H9 (cell line): ENCODE results near the gene FBXL15. TPM values are rescaled to one million over a fixed set of nuclear protein-coding genes. Genes with fewer than 3 reads are reported as not detected.

Source experiments
- DNase-seq: peaks from one replicate; pipeline ENCODE4 v3.0.0-alpha.2; 2017
- H2AFZ ChIP-seq: one replicate; pipeline ENCODE4 v1.6.1; 2013; ENCODE audit warnings: mild to moderate bottlenecking, low read length, control low read depth, moderate library complexity
- H2AK5ac ChIP-seq: 2 replicates; pipeline ENCODE4 v1.6.1; 2013; ENCODE audit warnings: low read length, control low read depth, mixed read lengths; ENCODE audit not compliant: insufficient read length
- H2BK120ac ChIP-seq: one replicate; pipeline ENCODE4 v1.6.1; 2013; ENCODE audit warnings: low read depth, mild to moderate bottlenecking, low read length, control low read depth, inconsistent platforms; ENCODE audit not compliant: poor library complexity, severe bottlenecking
- H2BK12ac ChIP-seq: 2 replicates; pipeline ENCODE4 v1.6.1; 2013; ENCODE audit warnings: low read length, control low read depth, mixed read lengths, low read depth; ENCODE audit not compliant: insufficient read length
- H2BK15ac ChIP-seq: 2 replicates; pipeline ENCODE4 v1.6.1; 2013; ENCODE audit warnings: low read depth, low read length, control low read depth
- H2BK20ac ChIP-seq: one replicate; pipeline ENCODE4 v1.6.1; 2013; ENCODE audit warnings: low read depth, mild to moderate bottlenecking, low read length, control low read depth, inconsistent platforms; ENCODE audit not compliant: poor library complexity, severe bottlenecking
- H2BK5ac ChIP-seq: 2 replicates; pipeline ENCODE4 v1.6.1; 2013; ENCODE audit warnings: low read length, control low read depth, mixed read lengths; ENCODE audit not compliant: insufficient read length
- H3K14ac ChIP-seq: 2 replicates; pipeline ENCODE4 v1.6.1; 2013; ENCODE audit warnings: low read length, control low read depth; ENCODE audit not compliant: insufficient read depth
- H3K18ac ChIP-seq: 2 replicates; pipeline ENCODE4 v1.6.1; 2013; ENCODE audit warnings: low read depth, mild to moderate bottlenecking, mixed read lengths, low read length, control low read depth; ENCODE audit not compliant: insufficient read length
- H3K23ac ChIP-seq: 2 replicates; pipeline ENCODE4 v1.6.1; 2013; ENCODE audit warnings: low read length, control low read depth, mixed read lengths, low read depth; ENCODE audit not compliant: insufficient read length
- H3K23me2 ChIP-seq: 2 replicates; pipeline ENCODE4 v1.6.1; 2013; ENCODE audit warnings: low read depth, mild to moderate bottlenecking, mixed read lengths, low read length, control low read depth; ENCODE audit not compliant: insufficient read length, poor library complexity, severe bottlenecking
- H3K27ac ChIP-seq: 2 replicates; pipeline ENCODE4 v1.5.1; 2013; ENCODE audit warnings: low read length, control low read depth, mixed read lengths, low read depth; ENCODE audit not compliant: insufficient read length
- H3K27me3 ChIP-seq: 2 replicates; pipeline ENCODE4 v1.6.1; 2013; ENCODE audit warnings: low read length, control low read depth, inconsistent platforms; ENCODE audit not compliant: insufficient read depth
- H3K4ac ChIP-seq: 2 replicates; pipeline ENCODE4 v1.6.1; 2013; ENCODE audit warnings: low read depth, mild to moderate bottlenecking, control low read depth, inconsistent platforms, low read length, moderate library complexity
- H3K4me1 ChIP-seq: 2 replicates; pipeline ENCODE4 v1.6.1; 2013; ENCODE audit warnings: low read length, control low read depth, inconsistent platforms; ENCODE audit not compliant: insufficient read depth
- H3K4me2 ChIP-seq: 2 replicates; pipeline ENCODE4 v1.6.1; 2013; ENCODE audit warnings: low read length, control low read depth, mixed read lengths; ENCODE audit not compliant: insufficient read length, insufficient read depth
- H3K56ac ChIP-seq: 2 replicates; pipeline ENCODE4 v1.6.1; 2013; ENCODE audit warnings: low read depth, mild to moderate bottlenecking, mixed read lengths, low read length, control low read depth; ENCODE audit not compliant: insufficient read length
- H3K79me1 ChIP-seq: 2 replicates; pipeline ENCODE4 v1.6.1; 2013; ENCODE audit warnings: low read depth, mild to moderate bottlenecking, moderate library complexity, low read length, control low read depth, inconsistent platforms; ENCODE audit not compliant: insufficient read depth, poor library complexity, severe bottlenecking
- H3K79me2 ChIP-seq: 2 replicates; pipeline ENCODE4 v1.6.1; 2013; ENCODE audit warnings: low read length, control low read depth, inconsistent platforms; ENCODE audit not compliant: insufficient read depth
- H3K9ac ChIP-seq: 2 replicates; pipeline ENCODE4 v1.6.1; 2013; ENCODE audit warnings: low read length, control low read depth, mixed read lengths; ENCODE audit not compliant: insufficient read length; ENCODE audit errors: extremely low read depth
- H3K9me3 ChIP-seq: one replicate; pipeline ENCODE4 v1.6.1; 2013; ENCODE audit warnings: low read depth, low read length, inconsistent platforms; ENCODE audit not compliant: control insufficient read depth
- H3T11ph ChIP-seq: one replicate; pipeline ENCODE4 v1.6.1; 2013; ENCODE audit warnings: mild to moderate bottlenecking, low read length, control low read depth, inconsistent platforms
- H4K20me1 ChIP-seq: one replicate; pipeline ENCODE4 v1.6.1; 2013; ENCODE audit not compliant: control insufficient read depth, insufficient read length, insufficient read depth
- H4K5ac ChIP-seq: 2 replicates; pipeline ENCODE4 v1.6.1; 2013; ENCODE audit warnings: low read depth, mild to moderate bottlenecking, mixed read lengths, low read length, control low read depth; ENCODE audit not compliant: insufficient read length
- H4K8ac ChIP-seq: replicated peaks from 2 replicates; pipeline ENCODE4 v1.6.1; 2013; ENCODE audit warnings: low read length, control low read depth, mixed read lengths, low read depth; ENCODE audit not compliant: insufficient read length
- H4K91ac ChIP-seq: 2 replicates; pipeline ENCODE4 v1.6.1; 2013; ENCODE audit warnings: low read depth, mild to moderate bottlenecking, moderate library complexity, mixed read lengths, low read length, control low read depth; ENCODE audit not compliant: insufficient read length
- H3K27ac Mint-ChIP-seq, 3 experiments: 2 replicates in 2 of 3; 3 replicates in 1 of 3; pipeline ENCODE4 v1.8.0; 2020 to 2021; ENCODE audit warnings: mixed read lengths in 3 of 3, mild to moderate bottlenecking in 1 of 3, moderate library complexity in 1 of 3
- H3K27me3 Mint-ChIP-seq: 2 replicates; pipeline ENCODE4 v1.8.0; 2021; ENCODE audit warnings: low read depth, mild to moderate bottlenecking, moderate library complexity, mixed read lengths
- H3K36me3 Mint-ChIP-seq, 3 experiments: 2 replicates in 2 of 3; 3 replicates in 1 of 3; pipeline ENCODE4 v1.8.0; 2020 to 2021; ENCODE audit warnings: low read depth in 3 of 3, mixed read lengths in 3 of 3; ENCODE audit not compliant: insufficient read depth in 1 of 3
- H3K4me1 Mint-ChIP-seq, 2 experiments: 2 replicates each; pipeline ENCODE4 v1.8.0; 2020; ENCODE audit warnings: mixed read lengths in 2 of 2
- H3K4me3 Mint-ChIP-seq, 2 experiments: 2 replicates in 1 of 2; 3 replicates in 1 of 2; pipeline ENCODE4 v1.8.0; 2020 to 2021; ENCODE audit warnings: mild to moderate bottlenecking in 2 of 2, mixed read lengths in 2 of 2, moderate library complexity in 1 of 2
- H3K9me3 Mint-ChIP-seq, 2 experiments: 2 replicates in 1 of 2; 3 replicates in 1 of 2; pipeline ENCODE4 v1.8.0; 2020; ENCODE audit warnings: mild to moderate bottlenecking in 2 of 2, mixed read lengths in 2 of 2, moderate library complexity in 1 of 2
- WGBS: extraction: QIAGEN DNeasy Blood & Tissue Kit; methylation state at CpG from one replicate; pipeline ENCODE4 v1.1.7; 2013; ENCODE audit warnings: missing lambda C conversion rate, low lambda C conversion rate, mixed read lengths; ENCODE audit not compliant: insufficient read length; ENCODE audit errors: extremely low coverage; 5-methylcytosine and 5-hydroxymethylcytosine counted together
- total RNA-seq: library from RNA; stranded (reverse); gene quantifications from 2 replicates; pipeline ENCODE4 v1.2.1, GENCODE V29; 2021
- TF ChIP-seq, protein P1 (sequence below): fragments of 200-600 bp; sonication (generic); conservative IDR thresholded peaks from 3 replicates; pipeline ENCODE4 v1.8.0; 2021; ENCODE audit warnings: antibody characterized with exemption, mild to moderate bottlenecking

The FBXL15 gene
- total RNA-seq, 1 experiment from 2014 or later, result 9.1 TPM

DNA sequence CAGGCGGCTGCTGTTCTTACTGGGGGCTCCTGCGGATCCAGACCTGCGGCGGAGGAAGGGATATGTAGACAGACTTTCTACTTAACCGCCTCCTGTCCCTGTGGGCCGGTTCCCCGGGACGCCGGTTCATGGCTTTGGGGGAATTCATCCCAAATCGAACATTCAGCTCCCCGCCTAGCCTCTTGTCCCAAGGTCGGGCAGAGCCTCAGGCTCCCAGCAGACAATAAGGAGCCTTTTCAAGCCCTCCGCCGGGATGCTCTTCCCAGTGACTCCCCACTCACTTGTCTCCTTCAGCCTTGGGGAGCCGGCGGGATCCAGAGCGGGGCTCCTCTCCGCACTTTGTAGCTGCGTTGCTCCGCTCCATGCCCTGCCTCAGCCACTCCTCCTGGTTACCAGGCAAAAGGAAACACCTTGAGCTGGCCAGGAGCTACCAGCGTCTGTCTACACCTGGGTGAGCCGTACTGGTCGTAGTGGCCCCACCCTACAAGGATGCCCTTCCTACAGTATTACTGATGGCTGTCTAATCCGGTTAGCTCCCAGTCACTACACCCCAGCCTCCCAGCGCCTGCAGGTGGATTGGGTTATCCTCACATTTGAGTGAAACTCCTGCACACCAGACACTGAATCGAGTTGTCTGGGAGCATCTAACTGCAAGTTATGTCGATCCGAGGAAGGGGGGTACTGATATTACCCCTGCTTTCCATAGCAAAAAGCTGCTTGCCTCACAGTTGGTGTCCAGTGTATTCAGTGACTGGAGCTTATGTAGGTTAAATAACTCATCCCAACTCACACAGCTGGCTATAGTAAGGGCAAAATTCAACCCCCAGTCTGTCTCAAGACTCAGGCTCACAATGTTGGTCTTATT is 30.7 kb downstream of the FBXL15 start, which contains the start of gene C10orf95:
TSS of gene C10orf95 (minus strand) at position 439 of the 865 bp plus-strand sequence. CDS start 450 bp downstream, outside the sequence.
- Mint-ChIP-seq H3K4me3 (peak within 1 kb of the TSS; percentile 84 to 85), H3K4me1 (peaks cover 44 to 56% of the 10 kb centered on the region in 2 experiments), H3K27me3 (no peaks in the 10 kb centered on the region; the same call in 1 of the 2 replicates), H3K9me3 (no peaks in the 10 kb centered on the region; a peak in 2 of 5 replicates), H3K36me3 (peaks cover 4 to 18% (median 7%) of the 10 kb centered on the region in 3 experiments), H3K27ac (peak within 1 kb of the TSS; percentile 44 to 67 (median 61); a peak in 3 of 7 replicates)
- Histone ChIP-seq H2AFZ (no peak within 1 kb of the TSS), H4K91ac (no peak within 1 kb of the TSS), H2BK120ac (no peak within 1 kb of the TSS), H3K27ac (no peak within 1 kb of the TSS), H3K79me1 (peaks cover 3% of the 10 kb centered on the region), H2BK12ac (no peak within 1 kb of the TSS), H2BK15ac (no peak within 1 kb of the TSS), H3K9ac (peak within 1 kb of the TSS; percentile 2), H3K18ac (no peak within 1 kb of the TSS), H3K23me2 (peaks cover 11% of the 10 kb centered on the region), H2AK5ac (no peak within 1 kb of the TSS), H3K23ac (no peak within 1 kb of the TSS), H2BK5ac (no peak within 1 kb of the TSS), H3K79me2 (peaks cover 3% of the 10 kb centered on the region; the same call in 1 of the 2 replicates), H2BK20ac (no peak within 1 kb of the TSS), H4K20me1 (no peaks in the 10 kb centered on the region), H3K4ac (no peak within 1 kb of the TSS), H3K4me2 (peak within 1 kb of the TSS; percentile 92), H3K56ac (no peak within 1 kb of the TSS), H3K14ac (peak within 1 kb of the TSS; percentile 9; the same call in 1 of the 2 replicates), H4K8ac (no peak within 1 kb of the TSS), H3K4me1 (peaks cover 7% of the 10 kb centered on the region; the same call in 1 of the 2 replicates), H3K27me3 (0 out of 2 replicates have a peak, but pooled peaks cover 2% of the 10 kb centered on the region), H4K5ac (no peak within 1 kb of the TSS), H3K9me3 (no peaks in the 10 kb centered on the region), H3T11ph (no peak within 1 kb of the TSS)
- no peak for DNase-seq
- WGBS, result no CpG with 5 or more reads among the region's 28 CpGs
- TF ChIP-seq, protein P1, sequence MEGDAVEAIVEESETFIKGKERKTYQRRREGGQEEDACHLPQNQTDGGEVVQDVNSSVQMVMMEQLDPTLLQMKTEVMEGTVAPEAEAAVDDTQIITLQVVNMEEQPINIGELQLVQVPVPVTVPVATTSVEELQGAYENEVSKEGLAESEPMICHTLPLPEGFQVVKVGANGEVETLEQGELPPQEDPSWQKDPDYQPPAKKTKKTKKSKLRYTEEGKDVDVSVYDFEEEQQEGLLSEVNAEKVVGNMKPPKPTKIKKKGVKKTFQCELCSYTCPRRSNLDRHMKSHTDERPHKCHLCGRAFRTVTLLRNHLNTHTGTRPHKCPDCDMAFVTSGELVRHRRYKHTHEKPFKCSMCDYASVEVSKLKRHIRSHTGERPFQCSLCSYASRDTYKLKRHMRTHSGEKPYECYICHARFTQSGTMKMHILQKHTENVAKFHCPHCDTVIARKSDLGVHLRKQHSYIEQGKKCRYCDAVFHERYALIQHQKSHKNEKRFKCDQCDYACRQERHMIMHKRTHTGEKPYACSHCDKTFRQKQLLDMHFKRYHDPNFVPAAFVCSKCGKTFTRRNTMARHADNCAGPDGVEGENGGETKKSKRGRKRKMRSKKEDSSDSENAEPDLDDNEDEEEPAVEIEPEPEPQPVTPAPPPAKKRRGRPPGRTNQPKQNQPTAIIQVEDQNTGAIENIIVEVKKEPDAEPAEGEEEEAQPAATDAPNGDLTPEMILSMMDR, result no peak
